B cell (primary cell): ENCODE data around the gene RANBP3. TPM values are rescaled to one million over a fixed set of nuclear protein-coding genes. Genes with fewer than 3 reads are reported as not detected.

ENCODE experiments used
- ATAC-seq: fragments of 200-7000 bp; cut with Tn5 transposase; one replicate; pipeline ENCODE4 v1.10.0; 2021; ENCODE audit warnings: low read depth, mild to moderate bottlenecking, moderate number of reproducible peaks, moderate library complexity
- CTCF ChIA-PET: fragments of 350-600 bp; sonication (Branson Sonifier 250); formaldehyde crosslinking; loops from one replicate; lab custom pipeline; 2021; ENCODE audit warnings: antibody characterized with exemption, inconsistent platforms; lab: Charles Lee
- POLR2A ChIA-PET: fragments of 350-600 bp; sonication (Branson Sonifier 250); formaldehyde crosslinking; loops from one replicate; lab custom pipeline; 2021; ENCODE audit warnings: antibody characterized with exemption; lab: Charles Lee
- DNase-seq: peaks from one replicate; pipeline ENCODE4 v3.0.0; 2013
- H2AFZ ChIP-seq: 2 replicates; pipeline ENCODE4 v1.6.1; 2012; ENCODE audit warnings: mild to moderate bottlenecking, low read depth, low read length; ENCODE audit not compliant: insufficient read depth, poor library complexity, severe bottlenecking
- H3K27ac ChIP-seq, 2 donors: 1 replicate in 1 of 2; 2 replicates in 1 of 2; pipeline ENCODE4 v1.5.1; 2012 to 2013; ENCODE audit warnings: low read length in 2 of 2, mild to moderate bottlenecking in 2 of 2, moderate library complexity in 1 of 2
- H3K27me3 ChIP-seq, 4 experiments: fragments of 200-600 bp in 1 of 4; sonication (generic) in 1 of 4; replicated peaks in 1 of 4; 1 replicate in 2 of 4; 2 replicates in 2 of 4; pipeline versions ENCODE4 v1.6.1 to v1.7.0; 2013 to 2016; ENCODE audit warnings: low read length in 3 of 4, mild to moderate bottlenecking in 2 of 4, mixed read lengths in 1 of 4, moderate library complexity in 1 of 4; ENCODE audit not compliant: insufficient read depth in 4 of 4, control insufficient read depth in 3 of 4; ENCODE audit errors: control extremely low read depth in 1 of 4
- H3K36me3 ChIP-seq, 2 experiments: replicated peaks in 1 of 2; 1 replicate in 1 of 2; 2 replicates in 1 of 2; pipeline versions ENCODE4 v1.6.1 to v1.7.1; 2013; ENCODE audit warnings: low read length in 1 of 2; ENCODE audit not compliant: insufficient read depth in 2 of 2, control insufficient read depth in 1 of 2; ENCODE audit errors: control extremely low read depth in 1 of 2, extremely low read depth in 1 of 2
- H3K4me1 ChIP-seq, 2 donors: fragments of 200-600 bp in 1 of 2; sonication (generic) in 1 of 2; 1 replicate in 1 of 2; 2 replicates in 1 of 2; pipeline versions ENCODE4 v1.5.1 to v1.6.1; 2013 to 2017; ENCODE audit warnings: low read length in 2 of 2; ENCODE audit not compliant: control insufficient read depth in 2 of 2, insufficient read depth in 2 of 2
- H3K4me2 ChIP-seq: replicated peaks from 2 replicates; pipeline ENCODE3; 2012; ENCODE audit warnings: mild to moderate bottlenecking, low read depth, low read length; ENCODE audit not compliant: poor library complexity, severe bottlenecking
- H3K4me3 ChIP-seq, 5 experiments: fragments of 200-600 bp in 1 of 5; sonication (generic) in 1 of 5; 1 replicate in 3 of 5; 2 replicates in 2 of 5; pipeline versions ENCODE4 v1.5.1 to v1.7.0; 2011 to 2016; ENCODE audit warnings: low read length in 4 of 5, mild to moderate bottlenecking in 4 of 5, low read depth in 2 of 5, control low read depth in 1 of 5, moderate library complexity in 1 of 5; ENCODE audit not compliant: insufficient read depth in 1 of 5; ENCODE audit errors: control extremely low read depth in 1 of 5, extremely low read depth in 1 of 5
- H3K79me2 ChIP-seq: fragments of 200-600 bp; sonication (generic); one replicate; pipeline ENCODE4 v1.6.0; 2016; ENCODE audit warnings: low read length; ENCODE audit not compliant: control insufficient read depth, insufficient read depth
- H3K9ac ChIP-seq: fragments of 200-600 bp; sonication (generic); 2 replicates; pipeline ENCODE4 v1.6.1; 2017; ENCODE audit warnings: mild to moderate bottlenecking, low read length, moderate library complexity
- H3K9me3 ChIP-seq, 3 donors: one replicate each; pipeline versions ENCODE4 v1.6.1 to v1.7.1; 2013; ENCODE audit warnings: low read length in 2 of 3; ENCODE audit not compliant: control insufficient read depth in 2 of 3, insufficient read depth in 1 of 3; ENCODE audit errors: control extremely low read depth in 1 of 3
- H4K20me1 ChIP-seq: 2 replicates; pipeline ENCODE4 v1.6.0; 2012; ENCODE audit warnings: mild to moderate bottlenecking, low read length; ENCODE audit not compliant: insufficient read depth, control insufficient read depth, poor library complexity, severe bottlenecking
- H3K27ac Mint-ChIP-seq: one replicate; pipeline ENCODE4 v1.8.0; 2021; ENCODE audit warnings: mixed read lengths
- H3K27me3 Mint-ChIP-seq: one replicate; pipeline ENCODE4 v1.8.0; 2021; ENCODE audit warnings: mixed read lengths
- H3K4me1 Mint-ChIP-seq: one replicate; pipeline ENCODE4 v1.8.0; 2021; ENCODE audit warnings: mixed read lengths
- H3K4me3 Mint-ChIP-seq: one replicate; pipeline ENCODE4 v1.8.0; 2021; ENCODE audit warnings: mixed read lengths
- H3K9me3 Mint-ChIP-seq: one replicate; pipeline ENCODE4 v1.8.0; 2022; ENCODE audit warnings: mixed read lengths; ENCODE audit not compliant: insufficient read depth
- EZH2 ChIP-seq: IDR thresholded peaks from 2 replicates; pipeline ENCODE4 v1.6.1; 2012; ENCODE audit warnings: borderline replicate concordance, low read depth, mild to moderate bottlenecking, moderate library complexity, low read length; ENCODE audit not compliant: insufficient read depth, poor library complexity, severe bottlenecking
- WGBS: methylation state at CpG from one replicate; pipeline ENCODE4 v1.1.5; 2013; ENCODE audit warnings: missing lambda C conversion rate; ENCODE audit not compliant: insufficient coverage; 5-methylcytosine and 5-hydroxymethylcytosine counted together
- intact Hi-C: fragments of 100-400 bp; cut with micrococcal nuclease; formaldehyde crosslinking; loops from one replicate; pipeline ENCODE4 v1.10.0; 2022
- polyA plus RNA-seq: library from polyadenylated mRNA; depleted of rRNA; stranded (reverse); fragments of >200 nt; gene quantifications from 2 replicates; pipeline ENCODE4 v1.2.3, GENCODE V29; 2012
- total RNA-seq, 2 donors: library from RNA; stranded (reverse); fragments of 120-200 nt in 1 of 2; gene quantifications; 1 replicate in 1 of 2; 2 replicates in 1 of 2; pipeline versions ENCODE4 v1.2.3 to v1.2.4, GENCODE V29; 2013 to 2022
- TF ChIP-seq, protein P1 (sequence below): fragments of 200-600 bp; IDR thresholded peaks from one replicate; pipeline ENCODE4 v1.8.0; 2022; ENCODE audit warnings: antibody characterized with exemption, mild to moderate bottlenecking

Gene RANBP3
- total and polyA plus RNA-seq, 2 donors (not counting 1 experiment from before 2014, with no cell fraction given): 86.7 to 91.7 TPM

GRCh38 chr19:5969476-5969875 lies 8.5 kb downstream of the RANBP3 start:
- H3K4me3 Mint-ChIP-seq: no peak overlapping the region
- H3K27me3 Mint-ChIP-seq: no peaks in the 10 kb centered on the region
- Histone ChIP-seq H3K9me3 (no peaks in the 10 kb centered on the region), H3K4me1 (peaks cover 21 to 28% of the 10 kb centered on the region in 2 donors), H3K4me2 (no peak overlapping the region), H4K20me1 (peaks cover 96% of the 10 kb centered on the region), H3K4me3 (no peak overlapping the region), H3K27me3 (no peaks in the 10 kb centered on the region), H3K27ac (no peak overlapping the region), H2AFZ (no peak overlapping the region), H3K79me2 (peaks cover 100% of the 10 kb centered on the region), H3K9ac (no peak overlapping the region), H3K36me3 (peaks cover 0 to 32% of the 10 kb centered on the region in 2 experiments)
- intact Hi-C loops: loop anchor here (5.0 kb wide), 1 partner anchor 53 kb away; no protein-coding TSS in a partner anchor
- peaks cover 73% of the 10 kb centered on the region for H3K4me1 Mint-ChIP-seq
- 96% methylated on average over 8 of the region's 8 CpGs for WGBS
- peak overlapping the region; percentile 63 for H3K27ac Mint-ChIP-seq
- TF ChIP-seq, protein P1, sequence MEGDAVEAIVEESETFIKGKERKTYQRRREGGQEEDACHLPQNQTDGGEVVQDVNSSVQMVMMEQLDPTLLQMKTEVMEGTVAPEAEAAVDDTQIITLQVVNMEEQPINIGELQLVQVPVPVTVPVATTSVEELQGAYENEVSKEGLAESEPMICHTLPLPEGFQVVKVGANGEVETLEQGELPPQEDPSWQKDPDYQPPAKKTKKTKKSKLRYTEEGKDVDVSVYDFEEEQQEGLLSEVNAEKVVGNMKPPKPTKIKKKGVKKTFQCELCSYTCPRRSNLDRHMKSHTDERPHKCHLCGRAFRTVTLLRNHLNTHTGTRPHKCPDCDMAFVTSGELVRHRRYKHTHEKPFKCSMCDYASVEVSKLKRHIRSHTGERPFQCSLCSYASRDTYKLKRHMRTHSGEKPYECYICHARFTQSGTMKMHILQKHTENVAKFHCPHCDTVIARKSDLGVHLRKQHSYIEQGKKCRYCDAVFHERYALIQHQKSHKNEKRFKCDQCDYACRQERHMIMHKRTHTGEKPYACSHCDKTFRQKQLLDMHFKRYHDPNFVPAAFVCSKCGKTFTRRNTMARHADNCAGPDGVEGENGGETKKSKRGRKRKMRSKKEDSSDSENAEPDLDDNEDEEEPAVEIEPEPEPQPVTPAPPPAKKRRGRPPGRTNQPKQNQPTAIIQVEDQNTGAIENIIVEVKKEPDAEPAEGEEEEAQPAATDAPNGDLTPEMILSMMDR: no peak
- no peak for TF ChIP-seq EZH2
- H3K9me3 Mint-ChIP-seq: no peaks in the 10 kb centered on the region
- ATAC-seq (no peak), DNase-seq (no peak)
- ChIA-PET CTCF (interaction anchor here (1.0 to 6.4 kb wide), 3 partner anchors 10 to 165 kb away, joined by 4 to 51 read pairs (median 8); partner anchors contain the start of gene NRTN), POLR2A (no interaction called here)
